ENCODE results near the gene ZBTB8OS. TPM values are rescaled to one million over a fixed set of nuclear protein-coding genes. Genes with fewer than 3 reads are reported as not detected.
"Not testable (repeated sequence)": the region's sequence is repeated elsewhere in the genome, so short reads cannot be mapped to it uniquely, and the experiment has no call there.

The ZBTB8OS gene
- 10 to 100 TPM; 12.4 to 28.0 (median 18.8) TPM for total RNA-seq

DNA sequence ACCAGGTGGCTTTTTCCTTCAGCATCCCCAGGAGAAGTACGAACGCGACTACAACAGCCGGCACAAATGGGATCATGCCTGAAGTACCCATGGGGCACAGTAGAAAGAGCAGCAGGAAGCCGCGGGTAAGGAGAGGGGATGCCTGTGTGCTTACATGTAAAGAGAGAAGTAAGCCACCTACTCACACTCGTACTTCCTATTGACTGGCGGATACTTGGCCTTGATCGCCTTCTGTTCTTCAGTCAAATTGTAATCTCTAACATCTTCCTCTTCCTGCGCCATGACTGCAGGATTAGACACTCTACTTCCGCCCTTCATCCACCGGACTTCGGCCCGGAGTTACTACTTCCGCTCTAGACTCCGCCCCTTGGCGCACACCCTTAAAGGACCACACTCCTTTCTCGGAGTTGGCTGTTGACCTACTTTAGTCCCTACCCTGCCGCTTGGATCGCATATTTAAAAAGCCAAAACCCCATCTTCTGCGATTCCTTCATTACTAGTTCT, at the start of gene ZBTB8OS:
TSS of gene ZBTB8OS (minus strand) at position 303 of the 504 bp plus-strand sequence. CDS start at position 282, 21 bp downstream.
- H3K4me3 ChIP-seq (ENCODE audit: low read depth, poor library complexity, severe bottlenecking) = peak within 1 kb of the TSS; percentile 74
- intact Hi-C loops (cut with DNase I; ENCODE audit: low total_unique reads) = no loop called here
- TF ChIP-seq, protein P1, sequence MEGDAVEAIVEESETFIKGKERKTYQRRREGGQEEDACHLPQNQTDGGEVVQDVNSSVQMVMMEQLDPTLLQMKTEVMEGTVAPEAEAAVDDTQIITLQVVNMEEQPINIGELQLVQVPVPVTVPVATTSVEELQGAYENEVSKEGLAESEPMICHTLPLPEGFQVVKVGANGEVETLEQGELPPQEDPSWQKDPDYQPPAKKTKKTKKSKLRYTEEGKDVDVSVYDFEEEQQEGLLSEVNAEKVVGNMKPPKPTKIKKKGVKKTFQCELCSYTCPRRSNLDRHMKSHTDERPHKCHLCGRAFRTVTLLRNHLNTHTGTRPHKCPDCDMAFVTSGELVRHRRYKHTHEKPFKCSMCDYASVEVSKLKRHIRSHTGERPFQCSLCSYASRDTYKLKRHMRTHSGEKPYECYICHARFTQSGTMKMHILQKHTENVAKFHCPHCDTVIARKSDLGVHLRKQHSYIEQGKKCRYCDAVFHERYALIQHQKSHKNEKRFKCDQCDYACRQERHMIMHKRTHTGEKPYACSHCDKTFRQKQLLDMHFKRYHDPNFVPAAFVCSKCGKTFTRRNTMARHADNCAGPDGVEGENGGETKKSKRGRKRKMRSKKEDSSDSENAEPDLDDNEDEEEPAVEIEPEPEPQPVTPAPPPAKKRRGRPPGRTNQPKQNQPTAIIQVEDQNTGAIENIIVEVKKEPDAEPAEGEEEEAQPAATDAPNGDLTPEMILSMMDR (IDR thresholded peaks at IDR 0.05) = no peak
- no peak for TF ChIP-seq POLR2A (IDR thresholded peaks at IDR 0.05)
- peak; percentile 94 to 98 for DNase-seq (ENCODE audit: low spot score in 2 of 2)
- 0 to 1% methylated on average over 21 of the region's 21 CpGs for WGBS, 2 donors

DNA sequence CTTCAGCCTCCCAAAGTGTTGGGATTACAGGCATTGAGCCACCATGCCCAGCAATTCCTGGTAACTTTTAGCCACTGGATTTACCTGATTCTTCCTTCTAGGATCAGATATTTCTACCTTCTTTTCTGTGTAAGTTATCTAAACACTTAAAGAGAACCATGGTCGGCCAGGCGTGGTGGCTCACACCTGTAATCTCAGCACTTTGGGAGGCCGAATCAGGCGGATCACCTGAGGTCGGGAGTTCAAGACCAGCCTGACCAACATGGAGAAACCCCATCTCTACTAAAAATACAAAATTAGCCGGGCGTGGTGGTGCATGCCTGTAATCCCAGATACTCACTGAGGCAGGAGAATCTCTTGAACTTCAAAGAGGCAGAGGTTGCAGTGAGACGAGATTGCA, 46.6 kb upstream of the ZBTB8OS start:
- H3K4me3 ChIP-seq (ENCODE audit: low read depth, poor library complexity, severe bottlenecking); intact Hi-C loops (cut with DNase I; ENCODE audit: low total_unique reads): not testable (repeated sequence)
- peak in 1 of 2 donors; percentile 56 for DNase-seq (ENCODE audit: low spot score in 2 of 2)
- 89 to 97% methylated on average over 8 of the region's 8 CpGs for WGBS, 2 donors

DNA sequence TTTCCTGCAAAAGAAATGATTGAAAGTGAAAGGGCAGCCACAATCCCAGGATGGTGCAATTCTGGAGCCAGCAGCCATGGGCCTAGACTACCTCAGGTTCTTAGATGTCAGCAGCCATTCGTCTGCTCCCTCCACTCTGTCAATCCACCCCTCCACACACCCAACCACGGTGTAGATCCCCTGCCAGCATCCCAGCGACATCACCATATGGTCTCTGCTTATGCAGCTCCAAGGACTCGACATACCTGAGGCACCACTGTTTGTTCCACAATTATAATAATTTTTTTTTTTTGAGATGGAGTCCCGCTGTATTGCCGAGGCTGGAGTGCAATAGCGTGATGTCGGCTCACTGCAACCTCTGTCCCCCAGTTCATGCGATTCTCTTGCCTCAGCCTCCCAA, 45.7 kb upstream of the ZBTB8OS start:
- H3K4me3 ChIP-seq (ENCODE audit: low read depth, poor library complexity, severe bottlenecking) = no peak overlapping the region
- TF ChIP-seq, protein P1 (IDR thresholded peaks at IDR 0.05) = no peak
- intact Hi-C loops (cut with DNase I; ENCODE audit: low total_unique reads) = no loop called here
- DNase-seq (ENCODE audit: low spot score in 2 of 2) = peak in 1 of 2 donors; percentile 68
- WGBS, 2 donors = 88 to 93% methylated on average over 9 of the region's 9 CpGs

DNA sequence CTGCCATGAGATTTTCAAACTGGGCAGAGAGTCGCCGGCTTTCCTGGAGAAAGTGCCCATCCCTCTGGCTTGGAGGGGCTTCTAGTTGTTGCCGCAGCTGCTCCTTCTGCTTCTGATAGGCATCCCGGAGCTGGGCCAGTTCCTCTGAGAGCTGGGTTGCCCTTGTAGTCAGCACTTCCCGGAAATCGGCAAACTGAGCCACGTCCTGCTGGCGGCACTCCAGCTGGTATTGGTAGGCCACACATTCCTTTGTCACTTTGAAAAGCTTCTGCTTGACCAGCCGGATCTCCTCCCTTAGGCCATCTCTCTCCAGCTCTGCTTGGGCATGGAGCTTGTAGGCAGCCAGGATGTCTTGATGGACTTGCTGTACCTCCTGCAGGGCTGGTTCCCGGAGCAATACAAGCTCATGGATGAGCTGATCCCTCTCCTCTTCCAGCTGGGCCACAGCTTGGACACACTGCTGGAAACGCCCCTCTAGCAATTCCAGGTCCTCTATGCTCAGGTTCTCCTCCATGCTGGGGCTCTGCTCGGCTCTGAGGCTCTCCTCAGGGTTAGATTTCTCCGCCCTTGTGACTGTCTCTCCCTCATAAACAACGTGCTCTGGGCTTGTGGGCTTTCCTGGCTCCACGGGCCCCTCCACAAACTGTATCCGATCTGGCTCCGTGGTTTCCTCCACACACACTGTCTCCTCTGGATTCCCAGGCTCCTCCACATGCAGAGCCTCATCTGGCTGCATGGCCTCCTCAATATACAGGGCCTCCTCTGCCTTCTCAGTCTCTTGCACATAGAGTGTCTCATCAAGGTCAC, 45.0 kb upstream of the ZBTB8OS start:
- TF ChIP-seq POLR2A (IDR thresholded peaks at IDR 0.05) = no peak
- intact Hi-C loops (cut with DNase I; ENCODE audit: low total_unique reads) = no loop called here
- H3K4me3 ChIP-seq (ENCODE audit: low read depth, poor library complexity, severe bottlenecking) = no peak overlapping the region
- peak; percentile 72 to 95 for DNase-seq (ENCODE audit: low spot score in 2 of 2)
- 48 to 59% methylated on average over 17 of the region's 17 CpGs for WGBS, 2 donors

DNA sequence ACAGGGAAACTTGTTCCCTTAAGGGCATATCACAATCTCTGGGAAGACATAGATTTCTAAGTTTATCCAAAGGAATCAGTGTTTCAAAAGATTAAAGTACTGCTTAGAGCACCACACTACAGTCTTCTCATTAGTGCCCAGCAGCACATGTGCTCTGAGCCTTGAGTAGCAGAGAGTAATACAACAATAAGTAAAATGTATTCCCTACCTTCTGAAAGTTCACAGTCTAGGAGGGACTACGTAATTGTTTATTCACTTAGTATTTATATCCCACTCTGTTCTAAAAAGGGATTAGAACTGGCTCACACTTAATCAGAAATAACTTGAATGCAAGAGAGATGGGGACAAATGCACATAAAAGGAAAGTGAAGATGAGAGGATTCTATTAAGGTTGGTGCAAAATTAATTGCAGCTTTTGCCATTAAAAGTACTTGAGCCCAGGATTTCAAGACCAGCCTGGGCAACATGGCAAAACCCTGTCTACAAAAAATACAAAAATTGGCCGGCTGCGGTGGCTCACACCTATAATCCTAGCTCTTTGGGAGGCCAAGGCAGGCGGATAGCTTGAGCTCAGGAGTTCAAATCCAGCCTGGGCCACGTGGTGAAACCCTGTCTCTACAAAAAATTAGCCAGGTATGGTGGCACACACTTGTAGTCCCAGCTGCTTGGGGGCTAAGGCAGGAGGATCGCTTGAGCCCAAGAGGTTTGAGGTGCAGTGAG, 43.3 kb upstream of the ZBTB8OS start:
- 91 to 92% methylated on average over 6 of the region's 6 CpGs for WGBS, 2 donors
- no peak overlapping the region for H3K4me3 ChIP-seq (ENCODE audit: low read depth, poor library complexity, severe bottlenecking)
- intact Hi-C loops (cut with DNase I; ENCODE audit: low total_unique reads) = no loop called here
- DNase-seq (ENCODE audit: low spot score in 2 of 2) = peak in 1 of 2 donors; percentile 54
- TF ChIP-seq, protein P1 (IDR thresholded peaks at IDR 0.05) = no peak
- TF ChIP-seq POLR2A (IDR thresholded peaks at IDR 0.05) = no peak

DNA sequence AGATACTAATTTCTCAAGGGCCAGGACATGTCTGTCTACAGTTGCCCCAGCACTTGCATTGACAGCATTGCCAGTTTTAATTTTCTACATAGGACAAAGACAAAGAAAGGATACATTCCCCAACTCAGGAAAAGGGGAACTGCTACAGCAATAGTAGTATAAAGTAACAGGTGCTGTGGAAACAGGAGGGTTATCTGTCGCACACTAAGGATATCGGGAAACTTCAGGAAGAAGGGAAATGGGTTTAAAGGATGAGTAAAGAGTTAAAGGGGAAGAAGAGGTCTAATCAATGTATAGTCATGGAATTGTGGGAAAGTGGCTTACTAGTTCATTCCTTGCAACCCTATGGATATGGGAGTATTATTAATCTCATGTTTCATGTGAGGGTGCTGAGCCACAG, 36.0 kb upstream of the ZBTB8OS start:
- TF ChIP-seq, protein P1 (IDR thresholded peaks at IDR 0.05) = no peak
- TF ChIP-seq POLR2A (IDR thresholded peaks at IDR 0.05) = no peak
- intact Hi-C loops (cut with DNase I; ENCODE audit: low total_unique reads) = no loop called here
- H3K4me3 ChIP-seq (ENCODE audit: low read depth, poor library complexity, severe bottlenecking) = no peak overlapping the region
- DNase-seq (ENCODE audit: low spot score in 2 of 2) = no peak
- 96 to 98% methylated on average over 2 of the region's 2 CpGs for WGBS, 2 donors

All from lower leg skin (tissue), 4 donors.